Measurements from ENCODE around the gene SPOCK2. TPM values are rescaled to one million over a fixed set of nuclear protein-coding genes. Genes with fewer than 3 reads are reported as not detected.
"Not testable (repeated sequence)": the region's sequence is repeated elsewhere in the genome, so short reads cannot be mapped to it uniquely, and the experiment has no call there.

SPOCK2 gene
- total RNA-seq, 1 donor from 2014 or later, result 48.8 TPM

DNA sequence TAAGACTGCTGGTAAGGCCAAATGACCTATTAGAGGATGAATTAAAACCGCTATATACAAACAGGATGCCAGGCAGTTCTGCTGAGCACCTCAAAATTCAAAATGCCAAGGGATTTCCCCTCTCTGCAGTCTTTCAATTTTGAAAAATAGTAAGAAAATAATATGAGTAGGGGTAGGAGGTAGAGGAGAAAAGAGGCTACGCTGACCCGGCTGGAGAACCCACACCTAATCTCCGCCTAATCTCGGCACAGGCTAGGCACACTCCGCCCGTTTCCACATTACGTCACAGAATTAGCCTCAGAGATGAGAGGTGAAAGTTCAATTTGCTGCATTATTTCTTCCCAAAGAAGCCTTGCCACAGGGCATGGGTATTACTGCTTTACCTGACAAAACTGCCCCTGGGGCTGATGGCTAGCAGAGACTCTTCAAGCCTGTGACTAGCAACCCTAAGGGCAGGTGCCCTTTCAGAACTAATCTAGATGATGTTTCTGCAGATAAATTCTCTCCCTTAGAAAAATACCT is 21.3 kb upstream of the SPOCK2 start:
- no peak for DNase-seq (ENCODE audit: low read depth)
- TF ChIP-seq, protein P1, sequence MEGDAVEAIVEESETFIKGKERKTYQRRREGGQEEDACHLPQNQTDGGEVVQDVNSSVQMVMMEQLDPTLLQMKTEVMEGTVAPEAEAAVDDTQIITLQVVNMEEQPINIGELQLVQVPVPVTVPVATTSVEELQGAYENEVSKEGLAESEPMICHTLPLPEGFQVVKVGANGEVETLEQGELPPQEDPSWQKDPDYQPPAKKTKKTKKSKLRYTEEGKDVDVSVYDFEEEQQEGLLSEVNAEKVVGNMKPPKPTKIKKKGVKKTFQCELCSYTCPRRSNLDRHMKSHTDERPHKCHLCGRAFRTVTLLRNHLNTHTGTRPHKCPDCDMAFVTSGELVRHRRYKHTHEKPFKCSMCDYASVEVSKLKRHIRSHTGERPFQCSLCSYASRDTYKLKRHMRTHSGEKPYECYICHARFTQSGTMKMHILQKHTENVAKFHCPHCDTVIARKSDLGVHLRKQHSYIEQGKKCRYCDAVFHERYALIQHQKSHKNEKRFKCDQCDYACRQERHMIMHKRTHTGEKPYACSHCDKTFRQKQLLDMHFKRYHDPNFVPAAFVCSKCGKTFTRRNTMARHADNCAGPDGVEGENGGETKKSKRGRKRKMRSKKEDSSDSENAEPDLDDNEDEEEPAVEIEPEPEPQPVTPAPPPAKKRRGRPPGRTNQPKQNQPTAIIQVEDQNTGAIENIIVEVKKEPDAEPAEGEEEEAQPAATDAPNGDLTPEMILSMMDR (IDR thresholded peaks at IDR 0.05; ENCODE audit: insufficient read depth, low read length, poor library complexity, severe bottlenecking), result no peak
- H3K27me3 ChIP-seq (ENCODE audit: control insufficient read depth, insufficient read depth, low read length), result no peaks in the 10 kb centered on the region
- no peaks in the 10 kb centered on the region for H3K36me3 ChIP-seq (ENCODE audit: control insufficient read depth, insufficient read depth, low read length)
- H3K4me3 ChIP-seq (ENCODE audit: low read depth, low read length), result no peak overlapping the region

DNA sequence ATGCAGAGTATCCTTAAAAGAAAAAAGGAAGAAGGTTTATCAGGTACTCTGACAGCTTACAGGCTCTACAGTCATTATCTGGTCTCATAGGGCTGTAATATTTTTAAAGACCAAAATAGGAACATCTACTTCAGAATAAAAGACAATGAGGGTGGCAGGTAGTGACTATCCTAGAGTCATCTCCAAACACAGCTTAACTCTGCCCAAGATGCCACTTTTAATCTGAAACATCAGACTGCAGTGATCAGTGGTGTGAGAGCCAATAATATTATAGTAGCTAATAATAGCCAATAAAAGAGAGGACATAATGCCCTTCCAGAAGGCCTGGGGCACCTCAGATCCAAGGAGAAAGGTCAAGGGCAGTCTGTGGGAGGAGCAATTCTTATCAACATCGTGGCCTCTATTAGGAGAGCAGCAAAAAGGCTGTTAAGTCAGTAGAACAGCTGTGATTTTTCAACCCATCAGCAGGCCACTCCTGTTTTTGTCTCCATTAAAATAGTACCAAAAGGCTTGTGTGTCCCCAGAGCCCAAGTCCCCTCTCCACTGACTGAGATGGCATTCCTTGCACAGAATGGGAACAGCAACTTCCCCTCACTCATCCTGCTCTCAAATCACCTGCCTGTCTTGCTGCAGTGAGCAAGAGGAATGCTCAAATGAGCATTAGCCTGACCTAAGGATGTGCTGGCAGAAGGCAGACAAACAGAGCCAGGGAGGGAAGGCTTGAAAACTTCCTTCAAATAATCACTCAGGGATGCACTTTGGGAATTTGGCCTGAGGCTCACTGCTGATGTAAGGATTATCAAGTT is 20.7 kb upstream of the SPOCK2 start:
- DNase-seq (ENCODE audit: low read depth), result peak; percentile 73
- Histone ChIP-seq H3K27me3 (ENCODE audit: control insufficient read depth, insufficient read depth, low read length) (no peaks in the 10 kb centered on the region), H3K36me3 (ENCODE audit: control insufficient read depth, insufficient read depth, low read length) (no peaks in the 10 kb centered on the region), H3K4me3 (ENCODE audit: low read depth, low read length) (no peak overlapping the region)
- TF ChIP-seq, protein P1 (IDR thresholded peaks at IDR 0.05; ENCODE audit: insufficient read depth, low read length, poor library complexity, severe bottlenecking), result no peak

- not testable (repeated sequence) for H3K27me3 ChIP-seq (ENCODE audit: control insufficient read depth, insufficient read depth, low read length); H3K4me3 ChIP-seq (ENCODE audit: low read depth, low read length); H3K36me3 ChIP-seq (ENCODE audit: control insufficient read depth, insufficient read depth, low read length); DNase-seq (ENCODE audit: low read depth)
Measured at GRCh38 chr10:72108004-72108370, 19.6 kb upstream of the SPOCK2 start.

DNA sequence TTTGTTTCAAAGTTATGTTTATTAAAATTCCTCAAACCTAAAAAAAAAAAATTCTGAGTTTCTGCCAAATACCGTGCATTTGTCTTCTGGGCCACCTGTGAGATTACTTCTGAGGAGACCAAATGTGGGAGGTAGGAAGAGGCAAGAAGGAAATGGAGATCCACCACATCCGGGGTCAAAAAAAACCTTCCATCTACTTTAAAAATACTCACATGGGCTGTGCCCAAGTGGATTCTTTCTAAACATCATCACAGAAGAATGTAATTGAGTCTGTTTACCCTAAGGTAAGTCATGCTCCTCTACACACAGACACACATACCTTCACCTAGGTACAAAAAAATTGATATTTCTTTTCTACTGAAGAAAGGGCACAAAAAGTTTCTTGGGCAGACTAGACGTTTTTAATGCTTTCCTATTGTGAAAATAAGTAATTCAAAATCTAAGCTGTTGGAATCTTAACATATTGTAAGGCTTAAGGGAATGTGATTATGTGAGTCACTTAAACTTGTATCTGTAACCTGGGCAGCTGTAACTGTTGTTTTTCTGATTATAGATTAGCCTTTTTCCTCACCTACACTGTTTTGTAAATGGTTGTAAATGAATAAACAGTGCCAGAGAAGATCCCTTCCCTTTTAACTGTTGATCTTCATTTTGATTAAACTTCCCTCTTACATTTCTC is 19.1 kb upstream of the SPOCK2 start:
- H3K4me3 ChIP-seq (ENCODE audit: low read depth, low read length), result no peak overlapping the region
- peak; percentile 60 for DNase-seq (ENCODE audit: low read depth)
- no peaks in the 10 kb centered on the region for H3K27me3 ChIP-seq (ENCODE audit: control insufficient read depth, insufficient read depth, low read length)
- no peaks in the 10 kb centered on the region for H3K36me3 ChIP-seq (ENCODE audit: control insufficient read depth, insufficient read depth, low read length)
- TF ChIP-seq, protein P1 (IDR thresholded peaks at IDR 0.05; ENCODE audit: insufficient read depth, low read length, poor library complexity, severe bottlenecking), result no peak

DNA sequence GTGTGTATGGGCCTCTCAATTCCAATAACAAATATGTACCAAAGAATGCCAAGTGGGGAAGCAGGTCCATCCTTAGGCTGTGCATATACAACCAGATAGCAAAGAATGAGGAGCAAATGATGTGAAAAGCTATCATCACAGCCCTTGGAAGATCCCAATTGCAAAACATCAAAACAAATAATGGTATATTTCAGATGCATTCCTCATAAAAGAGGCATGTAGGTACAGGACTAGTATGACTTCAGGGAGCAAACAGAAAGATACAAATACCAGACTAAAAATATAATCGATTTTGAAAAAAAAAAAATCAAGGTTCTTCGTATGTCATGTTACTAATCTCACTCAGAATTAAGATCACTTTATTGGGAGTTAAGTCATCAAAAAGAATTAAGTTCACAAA is 18.5 kb upstream of the SPOCK2 start:
- H3K27me3 ChIP-seq (ENCODE audit: control insufficient read depth, insufficient read depth, low read length), result no peaks in the 10 kb centered on the region
- H3K36me3 ChIP-seq (ENCODE audit: control insufficient read depth, insufficient read depth, low read length), result no peaks in the 10 kb centered on the region
- no peak for DNase-seq (ENCODE audit: low read depth)
- TF ChIP-seq, protein P1 (IDR thresholded peaks at IDR 0.05; ENCODE audit: insufficient read depth, low read length, poor library complexity, severe bottlenecking), result no peak
- H3K4me3 ChIP-seq (ENCODE audit: low read depth, low read length), result no peak overlapping the region

- TF ChIP-seq, protein P1 (IDR thresholded peaks at IDR 0.05; ENCODE audit: insufficient read depth, low read length, poor library complexity, severe bottlenecking), result no peak
- Histone ChIP-seq H3K4me3 (ENCODE audit: low read depth, low read length) (no peak overlapping the region), H3K36me3 (ENCODE audit: control insufficient read depth, insufficient read depth, low read length) (no peaks in the 10 kb centered on the region), H3K27me3 (ENCODE audit: control insufficient read depth, insufficient read depth, low read length) (no peaks in the 10 kb centered on the region)
- DNase-seq (ENCODE audit: low read depth), result no peak
Measured at GRCh38 chr10:72106154-72106849, 18.0 kb upstream of the SPOCK2 start.

Data from kidney epithelial cell (primary cell).